ENCODE data around the gene HDAC11. TPM values are rescaled to one million over a fixed set of nuclear protein-coding genes. Genes with fewer than 3 reads are reported as not detected.

The HDAC11 gene
- total and polyA plus RNA-seq, 10 of the 15 experiments (the other 5 are each of a cell fraction or from before 2014, with no cell fraction given) = 0.04 to 0.76 (median 0.22) TPM; not detected in 1

DNA sequence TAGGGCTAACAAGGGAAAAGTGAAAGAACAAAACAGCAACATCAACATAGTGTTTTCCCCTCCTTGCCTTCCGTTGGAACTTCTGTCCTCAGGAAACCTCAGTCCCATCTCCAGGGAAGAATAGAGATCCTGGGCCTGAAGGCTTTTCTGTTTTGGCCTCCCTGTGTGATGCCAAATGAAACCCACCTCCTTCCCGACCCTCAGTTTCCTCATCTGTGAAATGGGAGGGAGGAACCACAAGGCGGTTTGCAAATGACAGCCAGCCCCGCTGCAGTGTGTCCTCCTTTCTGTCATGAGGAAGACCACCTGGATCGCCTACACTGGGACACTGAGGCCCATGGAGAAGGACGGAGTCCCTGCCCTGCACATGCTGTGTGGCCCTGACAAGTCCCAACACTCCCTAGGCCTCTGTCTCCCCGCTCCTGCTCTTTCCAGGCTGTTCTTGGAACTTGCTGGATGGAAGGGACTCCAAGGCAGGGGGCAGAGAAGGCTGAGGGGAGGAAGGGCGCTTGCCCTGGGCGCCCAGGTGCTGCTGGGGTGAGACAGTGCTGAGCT is 40.3 kb downstream of the HDAC11 start:
- in situ Hi-C loops (cut with MboI) = no loop called here
- Histone ChIP-seq H3K4me3 (no peak overlapping the region), H3K9me3 (replicated peaks; ENCODE audit: control insufficient read depth, insufficient read depth, low read length) (no peaks in the 10 kb centered on the region; the same call in 2 of the 3 replicates), H4K20me1 (ENCODE audit: control insufficient read depth, insufficient read depth) (no peaks in the 10 kb centered on the region), H3K9ac (ENCODE audit: control insufficient read depth, insufficient read depth, low read length) (no peak overlapping the region), H3K4me2 (ENCODE audit: control insufficient read depth, insufficient read depth) (no peak overlapping the region), H3K27me3 (replicated peaks in 1 of 2; ENCODE audit: control insufficient read depth in 2 of 2, insufficient read depth in 2 of 2, low read length in 1 of 2) (no peaks in the 10 kb centered on the region; a peak in 1 of 4 replicates), H3K79me2 (ENCODE audit: control insufficient read depth, insufficient read depth, low read length) (no peaks in the 10 kb centered on the region), H3K4me1 (ENCODE audit: control insufficient read depth, insufficient read depth, low read length) (no peaks in the 10 kb centered on the region), H3K36me3 (ENCODE audit: control insufficient read depth in 2 of 2, insufficient read depth in 2 of 2, low read length in 1 of 2) (no peaks in the 10 kb centered on the region), H2AFZ (ENCODE audit: control insufficient read depth, low read depth, low read length) (no peak overlapping the region), H3K27ac (ENCODE audit: control insufficient read depth, insufficient read depth) (no peak overlapping the region)
- ATAC-seq (no peak), DNase-seq (ENCODE audit: low read depth, low spot score) (no peak), FAIRE-seq (no peak)
- SMC1A ChIA-PET (ENCODE audit: uncharacterized antibody, unreplicated experiment) = no interaction called here
- WGBS (ENCODE audit: insufficient coverage, insufficient replicate concordance, low lambda C conversion rate, missing lambda C conversion rate) = 12% methylated on average over 9 of the region's 9 CpGs
- RAD21 ChIA-PET (ENCODE audit: unreplicated experiment) = no interaction called here
- intact Hi-C loops (cut with micrococcal nuclease; ENCODE audit: unreplicated experiment) = no loop called here
- CTCF ChIA-PET = interaction anchor here (2.5 kb wide), 1 partner anchor 128 kb away, joined by 5 read pairs; no protein-coding TSS in a partner anchor
- TF ChIP-seq RAD51 (IDR thresholded peaks at IDR 0.05) (no peak), RCOR1 (conservative IDR thresholded peaks at IDR 0.05; ENCODE audit: low read depth, low read length) (no peak), POLR2A (IDR thresholded peaks at IDR 0.05; ENCODE audit: low read depth, low read length) (no peak), KDM1A (IDR thresholded peaks at IDR 0.05; ENCODE audit: borderline replicate concordance) (no peak), FOXM1 (IDR thresholded peaks at IDR 0.05; ENCODE audit: low read depth, low read length) (no peak), EZH2 (IDR thresholded peaks at IDR 0.05; ENCODE audit: borderline replicate concordance, control insufficient read depth, low read depth, low read length) (no peak), ESRRA (IDR thresholded peaks at IDR 0.05; ENCODE audit: low read length) (no peak), SMAD1 (IDR thresholded peaks at IDR 0.05; ENCODE audit: low read depth, partially characterized antibody) (no peak), STAT3 (IDR thresholded peaks at IDR 0.05; ENCODE audit: low read depth, low read length) (no peak), CHD1 (IDR thresholded peaks at IDR 0.05; ENCODE audit: low read depth, low read length) (no peak), MYB (IDR thresholded peaks at IDR 0.05; ENCODE audit: borderline replicate concordance, low read depth, low read length) (no peak)
- TF ChIP-seq, protein P1, sequence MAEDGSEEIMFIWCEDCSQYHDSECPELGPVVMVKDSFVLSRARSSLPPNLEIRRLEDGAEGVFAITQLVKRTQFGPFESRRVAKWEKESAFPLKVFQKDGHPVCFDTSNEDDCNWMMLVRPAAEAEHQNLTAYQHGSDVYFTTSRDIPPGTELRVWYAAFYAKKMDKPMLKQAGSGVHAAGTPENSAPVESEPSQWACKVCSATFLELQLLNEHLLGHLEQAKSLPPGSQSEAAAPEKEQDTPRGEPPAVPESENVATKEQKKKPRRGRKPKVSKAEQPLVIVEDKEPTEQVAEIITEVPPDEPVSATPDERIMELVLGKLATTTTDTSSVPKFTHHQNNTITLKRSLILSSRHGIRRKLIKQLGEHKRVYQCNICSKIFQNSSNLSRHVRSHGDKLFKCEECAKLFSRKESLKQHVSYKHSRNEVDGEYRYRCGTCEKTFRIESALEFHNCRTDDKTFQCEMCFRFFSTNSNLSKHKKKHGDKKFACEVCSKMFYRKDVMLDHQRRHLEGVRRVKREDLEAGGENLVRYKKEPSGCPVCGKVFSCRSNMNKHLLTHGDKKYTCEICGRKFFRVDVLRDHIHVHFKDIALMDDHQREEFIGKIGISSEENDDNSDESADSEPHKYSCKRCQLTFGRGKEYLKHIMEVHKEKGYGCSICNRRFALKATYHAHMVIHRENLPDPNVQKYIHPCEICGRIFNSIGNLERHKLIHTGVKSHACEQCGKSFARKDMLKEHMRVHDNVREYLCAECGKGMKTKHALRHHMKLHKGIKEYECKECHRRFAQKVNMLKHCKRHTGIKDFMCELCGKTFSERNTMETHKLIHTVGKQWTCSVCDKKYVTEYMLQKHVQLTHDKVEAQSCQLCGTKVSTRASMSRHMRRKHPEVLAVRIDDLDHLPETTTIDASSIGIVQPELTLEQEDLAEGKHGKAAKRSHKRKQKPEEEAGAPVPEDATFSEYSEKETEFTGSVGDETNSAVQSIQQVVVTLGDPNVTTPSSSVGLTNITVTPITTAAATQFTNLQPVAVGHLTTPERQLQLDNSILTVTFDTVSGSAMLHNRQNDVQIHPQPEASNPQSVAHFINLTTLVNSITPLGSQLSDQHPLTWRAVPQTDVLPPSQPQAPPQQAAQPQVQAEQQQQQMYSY (CRISPR knock-in tag; IDR thresholded peaks at IDR 0.05) = no peak
- TF ChIP-seq, protein P2, sequence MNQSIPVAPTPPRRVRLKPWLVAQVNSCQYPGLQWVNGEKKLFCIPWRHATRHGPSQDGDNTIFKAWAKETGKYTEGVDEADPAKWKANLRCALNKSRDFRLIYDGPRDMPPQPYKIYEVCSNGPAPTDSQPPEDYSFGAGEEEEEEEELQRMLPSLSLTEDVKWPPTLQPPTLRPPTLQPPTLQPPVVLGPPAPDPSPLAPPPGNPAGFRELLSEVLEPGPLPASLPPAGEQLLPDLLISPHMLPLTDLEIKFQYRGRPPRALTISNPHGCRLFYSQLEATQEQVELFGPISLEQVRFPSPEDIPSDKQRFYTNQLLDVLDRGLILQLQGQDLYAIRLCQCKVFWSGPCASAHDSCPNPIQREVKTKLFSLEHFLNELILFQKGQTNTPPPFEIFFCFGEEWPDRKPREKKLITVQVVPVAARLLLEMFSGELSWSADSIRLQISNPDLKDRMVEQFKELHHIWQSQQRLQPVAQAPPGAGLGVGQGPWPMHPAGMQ (IDR thresholded peaks at IDR 0.05; ENCODE audit: borderline replicate concordance) = no peak
- POLR2A ChIA-PET = no interaction called here
- BruUV-seq (replicated peaks) = no TSS peak
